Cerebellar nuclear complex (tissue), 1 donor: ENCODE data around the gene AFF3.

Source experiments
- DNase-seq, 2 experiments: peaks; one replicate each; lab custom pipeline; 2025; lab: John Stamatoyannopoulos, UW

Gene AFF3

GRCh38 chr2:100010606-100011005 is 131.8 kb downstream of the AFF3 start:
- DNase-seq = no peak

- no peak for DNase-seq
Observed at GRCh38 chr2:100009743-100010142, 132.6 kb downstream of the AFF3 start.

- DNase-seq = no peak
Observed at GRCh38 chr2:100008956-100009355, 133.4 kb downstream of the AFF3 start.

- DNase-seq = no peak
Observed at GRCh38 chr2:100006516-100006915, 135.9 kb downstream of the AFF3 start.

DNA sequence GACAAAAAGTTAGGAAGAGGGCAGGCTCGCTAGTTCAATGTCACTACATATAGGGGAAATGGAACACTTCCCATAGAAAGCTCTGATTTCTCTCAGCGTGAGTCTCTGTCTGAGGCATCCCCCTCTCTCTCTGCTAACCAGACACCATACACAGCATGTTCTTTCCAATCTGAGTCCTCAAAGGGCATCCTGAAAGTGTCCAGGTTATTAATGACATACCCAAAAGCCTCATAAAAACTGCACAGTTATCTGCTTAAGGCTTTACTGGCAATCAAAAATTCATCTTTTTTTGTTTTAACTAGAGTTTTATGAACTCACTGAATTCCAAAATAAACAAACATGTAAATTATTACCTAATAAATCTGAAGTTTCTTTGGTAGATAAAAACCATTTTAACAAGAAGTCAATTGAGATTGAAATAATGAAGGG is 137.4 kb downstream of the AFF3 start:
- no peak for DNase-seq

DNA sequence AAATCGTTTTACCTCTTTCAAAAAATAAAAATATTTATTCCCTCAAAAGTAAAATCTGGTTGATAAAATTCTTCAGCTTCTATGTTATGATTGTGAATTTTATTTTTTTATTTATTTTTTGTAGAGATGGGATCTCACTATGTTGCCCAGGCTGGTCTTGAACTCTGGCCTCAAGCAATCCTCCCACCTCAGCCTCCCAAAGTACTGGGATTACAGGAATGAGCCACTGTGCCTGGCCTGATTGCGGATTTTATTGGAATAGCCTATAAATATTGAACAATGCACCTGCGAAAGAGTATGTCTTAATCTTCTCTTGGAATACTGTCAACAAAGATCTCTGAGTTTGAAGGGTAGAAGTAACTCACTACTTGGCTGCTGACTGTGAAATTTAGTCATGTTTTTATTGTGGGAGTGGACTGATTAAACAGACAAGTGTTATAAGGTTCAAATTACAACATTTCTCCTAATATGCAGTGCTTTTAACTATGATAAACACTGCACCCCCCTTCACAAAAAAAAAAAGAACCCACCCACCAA is 138.0 kb downstream of the AFF3 start:
- DNase-seq = no peak

- DNase-seq = no peak
Observed at GRCh38 chr2:100002059-100002458, 140.3 kb downstream of the AFF3 start.

- DNase-seq = no peak
Observed at GRCh38 chr2:100000915-100001707, 141.3 kb downstream of the AFF3 start.

- no peak for DNase-seq
Observed at GRCh38 chr2:99998651-99999320, 143.6 kb downstream of the AFF3 start.

DNA sequence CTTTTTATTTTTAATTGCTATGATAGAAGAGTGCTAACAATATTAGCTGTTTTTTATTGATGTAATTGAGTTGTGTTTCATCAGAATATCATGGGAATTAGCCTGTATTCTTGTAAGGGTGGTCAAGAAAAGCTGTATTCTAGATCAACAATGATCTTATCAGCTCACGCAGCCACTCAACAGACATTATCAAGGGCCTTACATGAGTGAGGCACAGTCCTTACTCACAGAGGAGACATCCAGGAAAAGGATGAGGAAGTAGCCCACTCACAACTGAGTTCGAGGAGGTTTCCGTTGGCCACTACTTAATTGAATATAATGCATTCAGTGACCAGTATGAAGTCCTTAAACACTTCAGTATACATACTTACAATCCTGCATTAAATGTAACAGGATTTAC is 152.5 kb downstream of the AFF3 start:
- no peak for DNase-seq

GRCh38 chr2:99988599-99988998 is 153.8 kb downstream of the AFF3 start:
- no peak for DNase-seq

- DNase-seq = no peak
Observed at GRCh38 chr2:99987160-99987559, 155.2 kb downstream of the AFF3 start.

DNA sequence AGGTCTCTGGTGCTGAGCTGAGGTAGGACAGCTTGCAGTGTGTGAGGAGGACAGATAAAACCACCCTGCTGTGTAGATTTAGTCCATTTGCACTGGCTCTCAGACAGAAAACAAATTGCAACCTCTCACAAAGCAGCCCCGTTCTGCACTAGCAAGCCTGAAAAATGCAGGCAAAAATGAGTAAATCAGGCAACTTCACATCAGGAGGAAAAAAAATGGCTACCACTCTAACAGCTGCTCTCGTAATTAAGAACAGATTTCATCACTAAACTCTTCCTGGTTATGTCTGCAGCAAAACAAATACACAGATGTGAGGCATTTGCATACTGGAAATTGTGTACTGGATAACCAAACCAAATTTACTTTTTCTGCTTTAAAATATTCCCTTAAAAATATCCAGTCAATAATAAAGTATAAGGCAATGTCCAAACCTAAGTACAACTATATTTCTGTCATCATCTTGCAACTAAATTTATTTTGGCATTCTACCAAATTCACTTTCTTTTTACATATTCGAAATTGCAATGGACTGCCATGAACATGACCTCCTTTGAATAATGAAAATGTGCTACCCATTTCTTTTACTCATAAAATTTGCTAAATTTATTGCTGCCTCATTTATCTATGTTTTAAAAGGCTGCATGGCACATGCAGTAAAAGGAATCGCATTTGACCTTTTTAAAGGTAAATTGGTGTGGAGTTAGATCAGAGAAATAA is 157.4 kb downstream of the AFF3 start:
- DNase-seq = no peak

GRCh38 chr2:99982744-99983143 is 159.6 kb downstream of the AFF3 start:
- DNase-seq = no peak

GRCh38 chr2:99981840-99982239 is 160.6 kb downstream of the AFF3 start:
- DNase-seq = peak in 1 of 2 experiments; percentile 42

GRCh38 chr2:99980176-99980575 is 162.2 kb downstream of the AFF3 start:
- no peak for DNase-seq

GRCh38 chr2:99977966-99978365 is 164.4 kb downstream of the AFF3 start:
- no peak for DNase-seq

GRCh38 chr2:99975386-99975785 is 167.0 kb downstream of the AFF3 start:
- no peak for DNase-seq

DNA sequence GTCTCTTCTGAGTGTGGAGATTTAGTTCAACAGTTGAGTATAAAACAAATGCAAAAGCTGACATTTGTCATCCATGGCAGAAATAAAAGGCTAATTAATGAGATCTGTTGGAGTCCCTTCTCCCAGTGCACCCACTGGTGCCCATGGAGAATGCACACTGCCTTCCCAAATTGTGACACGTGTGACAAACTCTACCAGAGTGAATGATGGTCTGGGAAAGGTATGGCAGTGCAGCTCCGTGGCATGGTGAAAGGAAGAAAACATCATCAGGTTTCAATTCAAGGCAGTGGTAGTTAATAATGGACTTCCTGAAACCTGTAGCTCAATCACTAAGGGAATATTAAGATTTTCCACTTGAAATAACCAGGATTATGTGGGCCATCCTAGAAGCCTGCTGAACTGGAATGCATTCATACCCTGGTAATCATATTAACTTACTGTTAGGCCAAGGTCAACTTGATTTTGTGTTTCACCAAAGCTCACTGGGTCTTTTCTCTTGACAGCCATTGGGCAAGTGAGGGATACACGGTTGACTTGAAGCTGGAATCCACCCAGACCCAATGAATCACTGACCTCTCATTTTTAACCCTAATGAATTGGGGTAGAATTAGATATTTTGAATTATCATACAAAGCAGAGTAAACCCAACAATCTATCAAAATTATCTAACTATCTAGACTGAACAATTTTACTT is 167.6 kb downstream of the AFF3 start:
- DNase-seq = no peak

DNA sequence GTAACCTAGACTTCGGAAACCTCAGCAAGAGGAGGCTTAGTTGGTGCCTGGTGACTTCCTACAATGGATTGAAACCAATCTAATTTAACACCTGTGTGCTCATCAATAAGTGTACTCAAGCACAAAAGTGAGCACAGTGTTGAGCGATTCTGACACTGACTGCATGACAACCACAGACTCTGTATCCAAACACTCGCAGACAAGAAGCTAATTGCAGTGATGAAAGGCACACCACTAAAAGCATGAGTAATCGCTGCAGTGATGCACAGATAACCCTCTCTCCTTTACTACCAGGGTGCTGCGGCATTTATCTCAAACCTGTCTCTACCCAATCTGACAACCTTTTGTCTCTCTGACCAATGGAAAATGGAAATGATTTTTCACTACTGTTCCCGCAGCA is 168.1 kb downstream of the AFF3 start:
- DNase-seq = no peak

GRCh38 chr2:99971326-99971900 is 171.0 kb downstream of the AFF3 start:
- no peak for DNase-seq
